ENCODE measurements around the gene GPC6.

DNA sequence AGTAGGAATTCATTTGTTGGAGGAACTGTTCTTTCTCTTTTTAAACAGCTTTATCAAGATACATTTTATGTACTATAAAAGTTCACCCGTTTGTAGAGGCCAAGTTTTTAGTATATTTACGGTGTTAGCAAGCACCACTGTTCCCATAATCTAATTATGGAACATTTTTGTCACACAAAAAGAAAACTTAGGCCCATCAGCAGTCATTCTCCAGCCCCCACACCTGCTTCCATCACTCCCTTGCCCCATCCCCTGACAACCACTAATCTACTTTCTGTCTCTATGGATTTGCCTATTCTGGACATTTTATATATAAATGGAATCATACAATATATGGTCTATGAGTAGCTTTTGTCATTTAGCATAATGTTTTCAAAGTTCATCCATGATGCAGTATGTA, 787.9 kb downstream of the GPC6 start:
- TF ChIP-seq, protein P1, sequence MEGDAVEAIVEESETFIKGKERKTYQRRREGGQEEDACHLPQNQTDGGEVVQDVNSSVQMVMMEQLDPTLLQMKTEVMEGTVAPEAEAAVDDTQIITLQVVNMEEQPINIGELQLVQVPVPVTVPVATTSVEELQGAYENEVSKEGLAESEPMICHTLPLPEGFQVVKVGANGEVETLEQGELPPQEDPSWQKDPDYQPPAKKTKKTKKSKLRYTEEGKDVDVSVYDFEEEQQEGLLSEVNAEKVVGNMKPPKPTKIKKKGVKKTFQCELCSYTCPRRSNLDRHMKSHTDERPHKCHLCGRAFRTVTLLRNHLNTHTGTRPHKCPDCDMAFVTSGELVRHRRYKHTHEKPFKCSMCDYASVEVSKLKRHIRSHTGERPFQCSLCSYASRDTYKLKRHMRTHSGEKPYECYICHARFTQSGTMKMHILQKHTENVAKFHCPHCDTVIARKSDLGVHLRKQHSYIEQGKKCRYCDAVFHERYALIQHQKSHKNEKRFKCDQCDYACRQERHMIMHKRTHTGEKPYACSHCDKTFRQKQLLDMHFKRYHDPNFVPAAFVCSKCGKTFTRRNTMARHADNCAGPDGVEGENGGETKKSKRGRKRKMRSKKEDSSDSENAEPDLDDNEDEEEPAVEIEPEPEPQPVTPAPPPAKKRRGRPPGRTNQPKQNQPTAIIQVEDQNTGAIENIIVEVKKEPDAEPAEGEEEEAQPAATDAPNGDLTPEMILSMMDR (IDR thresholded peaks at IDR 0.05), result no peak
- no peak for TF ChIP-seq NRF1 (IDR thresholded peaks at IDR 0.05; ENCODE audit: low read depth, low read length)
- TF ChIP-seq NFIC (IDR thresholded peaks at IDR 0.05; ENCODE audit: borderline replicate concordance), result no peak
- no peak for TF ChIP-seq POLR2AphosphoS5 (IDR thresholded peaks at IDR 0.05; ENCODE audit: low read depth, low read length)
- TF ChIP-seq SMC3 (IDR thresholded peaks at IDR 0.05; ENCODE audit: low read depth, low read length), result no peak
- TF ChIP-seq RAD21 (IDR thresholded peaks at IDR 0.05; ENCODE audit: low read length), result no peak
- TF ChIP-seq CHD2 (IDR thresholded peaks at IDR 0.05; ENCODE audit: low read length, partially characterized antibody), result no peak
- TF ChIP-seq GATA2 (CRISPR knock-in tag; IDR thresholded peaks at IDR 0.05), result no peak
- no peak for TF ChIP-seq RCOR1 (IDR thresholded peaks at IDR 0.05; ENCODE audit: low read length)
- TF ChIP-seq, protein P2, sequence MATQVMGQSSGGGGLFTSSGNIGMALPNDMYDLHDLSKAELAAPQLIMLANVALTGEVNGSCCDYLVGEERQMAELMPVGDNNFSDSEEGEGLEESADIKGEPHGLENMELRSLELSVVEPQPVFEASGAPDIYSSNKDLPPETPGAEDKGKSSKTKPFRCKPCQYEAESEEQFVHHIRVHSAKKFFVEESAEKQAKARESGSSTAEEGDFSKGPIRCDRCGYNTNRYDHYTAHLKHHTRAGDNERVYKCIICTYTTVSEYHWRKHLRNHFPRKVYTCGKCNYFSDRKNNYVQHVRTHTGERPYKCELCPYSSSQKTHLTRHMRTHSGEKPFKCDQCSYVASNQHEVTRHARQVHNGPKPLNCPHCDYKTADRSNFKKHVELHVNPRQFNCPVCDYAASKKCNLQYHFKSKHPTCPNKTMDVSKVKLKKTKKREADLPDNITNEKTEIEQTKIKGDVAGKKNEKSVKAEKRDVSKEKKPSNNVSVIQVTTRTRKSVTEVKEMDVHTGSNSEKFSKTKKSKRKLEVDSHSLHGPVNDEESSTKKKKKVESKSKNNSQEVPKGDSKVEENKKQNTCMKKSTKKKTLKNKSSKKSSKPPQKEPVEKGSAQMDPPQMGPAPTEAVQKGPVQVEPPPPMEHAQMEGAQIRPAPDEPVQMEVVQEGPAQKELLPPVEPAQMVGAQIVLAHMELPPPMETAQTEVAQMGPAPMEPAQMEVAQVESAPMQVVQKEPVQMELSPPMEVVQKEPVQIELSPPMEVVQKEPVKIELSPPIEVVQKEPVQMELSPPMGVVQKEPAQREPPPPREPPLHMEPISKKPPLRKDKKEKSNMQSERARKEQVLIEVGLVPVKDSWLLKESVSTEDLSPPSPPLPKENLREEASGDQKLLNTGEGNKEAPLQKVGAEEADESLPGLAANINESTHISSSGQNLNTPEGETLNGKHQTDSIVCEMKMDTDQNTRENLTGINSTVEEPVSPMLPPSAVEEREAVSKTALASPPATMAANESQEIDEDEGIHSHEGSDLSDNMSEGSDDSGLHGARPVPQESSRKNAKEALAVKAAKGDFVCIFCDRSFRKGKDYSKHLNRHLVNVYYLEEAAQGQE (IDR thresholded peaks at IDR 0.05; ENCODE audit: low read depth, low read length), result no peak
- no peak for TF ChIP-seq RXRA (IDR thresholded peaks at IDR 0.05; ENCODE audit: borderline replicate concordance, low read depth)
- TF ChIP-seq EZH2phosphoT487 (IDR thresholded peaks at IDR 0.05; ENCODE audit: borderline replicate concordance, low read depth), result no peak
- no peak for TF ChIP-seq MXI1 (IDR thresholded peaks at IDR 0.05; ENCODE audit: low read depth, low read length)
- TF ChIP-seq, protein P3, sequence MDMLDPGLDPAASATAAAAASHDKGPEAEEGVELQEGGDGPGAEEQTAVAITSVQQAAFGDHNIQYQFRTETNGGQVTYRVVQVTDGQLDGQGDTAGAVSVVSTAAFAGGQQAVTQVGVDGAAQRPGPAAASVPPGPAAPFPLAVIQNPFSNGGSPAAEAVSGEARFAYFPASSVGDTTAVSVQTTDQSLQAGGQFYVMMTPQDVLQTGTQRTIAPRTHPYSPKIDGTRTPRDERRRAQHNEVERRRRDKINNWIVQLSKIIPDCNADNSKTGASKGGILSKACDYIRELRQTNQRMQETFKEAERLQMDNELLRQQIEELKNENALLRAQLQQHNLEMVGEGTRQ (IDR thresholded peaks at IDR 0.05; ENCODE audit: borderline replicate concordance, low read depth, low read length), result no peak
